M059J (cell line): ENCODE measurements around the gene SAMD4A. TPM values are rescaled to one million over a fixed set of nuclear protein-coding genes. Genes with fewer than 3 reads are reported as not detected.
A peak's percentile ranks its signal among the peaks of the same experiment; 100 is the strongest.

ENCODE experiments used
- DNase-seq: peaks from one replicate; pipeline ENCODE4 v3.0.0-alpha.2; 2012; ENCODE audit warnings: low read depth
- total RNA-seq: library from RNA; depleted of rRNA; stranded (reverse); fragments of >200 nt; shearing (Covaris generic); gene quantifications from 2 replicates; pipeline ENCODE4 v1.2.3, GENCODE V29; 2014

The SAMD4A gene
- total RNA-seq, 1 experiment from 2014 or later = 7.7 TPM

DNA sequence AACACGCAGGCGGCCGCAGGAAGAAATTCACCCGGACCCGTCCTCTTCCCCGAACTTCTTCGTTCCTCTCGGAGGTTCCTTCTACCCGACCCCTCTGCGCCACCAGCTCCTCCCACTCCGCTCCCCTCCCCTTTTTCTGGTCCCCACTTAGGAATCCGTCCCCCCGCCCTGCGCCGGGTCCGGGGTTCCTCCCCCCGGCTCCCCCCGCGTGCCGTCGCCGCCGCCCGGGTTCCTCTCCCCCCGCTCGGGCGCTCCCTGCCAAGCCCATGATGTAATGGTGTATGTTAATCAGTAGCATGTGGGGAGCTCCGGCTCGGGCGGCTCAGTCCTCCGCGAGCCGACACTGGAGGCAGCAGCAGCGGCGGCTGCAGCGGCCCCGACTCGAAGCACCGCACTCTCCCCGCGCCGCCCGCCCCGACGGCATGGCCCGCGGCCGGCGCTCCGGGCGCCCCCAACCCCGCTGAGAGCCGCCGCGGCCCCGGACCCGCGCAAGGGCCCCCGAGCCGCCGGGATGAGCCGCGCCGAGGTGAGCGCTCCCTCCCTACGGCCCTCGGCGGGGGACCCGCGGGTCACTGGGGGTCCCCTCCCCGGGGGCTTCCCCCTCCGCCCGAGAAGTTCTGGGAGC lies 1.0 kb upstream of the SAMD4A start:
- peak; percentile 84 for DNase-seq

DNA sequence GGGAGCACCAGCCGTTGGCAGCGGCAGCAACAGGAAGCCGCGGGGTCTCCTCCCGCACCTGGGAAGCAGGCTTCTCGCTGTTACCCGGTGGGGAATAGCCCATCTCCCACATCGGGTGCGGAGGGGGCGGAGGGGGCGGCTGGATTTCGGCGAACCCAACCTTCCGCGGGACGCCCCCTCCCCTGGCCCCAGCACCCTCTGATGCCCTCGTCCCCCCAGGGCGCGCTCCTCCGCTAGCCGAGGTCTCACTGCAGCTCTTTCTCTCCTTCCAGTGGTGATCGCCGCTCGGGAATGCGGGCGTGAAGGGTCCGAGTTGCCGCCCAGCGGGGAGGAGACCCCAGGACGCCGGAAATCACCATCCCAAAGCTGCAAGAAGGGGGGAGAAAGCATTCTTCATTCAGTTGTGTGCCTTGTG lies 303 bp downstream of the SAMD4A start:
- DNase-seq = peak; percentile 61

DNA sequence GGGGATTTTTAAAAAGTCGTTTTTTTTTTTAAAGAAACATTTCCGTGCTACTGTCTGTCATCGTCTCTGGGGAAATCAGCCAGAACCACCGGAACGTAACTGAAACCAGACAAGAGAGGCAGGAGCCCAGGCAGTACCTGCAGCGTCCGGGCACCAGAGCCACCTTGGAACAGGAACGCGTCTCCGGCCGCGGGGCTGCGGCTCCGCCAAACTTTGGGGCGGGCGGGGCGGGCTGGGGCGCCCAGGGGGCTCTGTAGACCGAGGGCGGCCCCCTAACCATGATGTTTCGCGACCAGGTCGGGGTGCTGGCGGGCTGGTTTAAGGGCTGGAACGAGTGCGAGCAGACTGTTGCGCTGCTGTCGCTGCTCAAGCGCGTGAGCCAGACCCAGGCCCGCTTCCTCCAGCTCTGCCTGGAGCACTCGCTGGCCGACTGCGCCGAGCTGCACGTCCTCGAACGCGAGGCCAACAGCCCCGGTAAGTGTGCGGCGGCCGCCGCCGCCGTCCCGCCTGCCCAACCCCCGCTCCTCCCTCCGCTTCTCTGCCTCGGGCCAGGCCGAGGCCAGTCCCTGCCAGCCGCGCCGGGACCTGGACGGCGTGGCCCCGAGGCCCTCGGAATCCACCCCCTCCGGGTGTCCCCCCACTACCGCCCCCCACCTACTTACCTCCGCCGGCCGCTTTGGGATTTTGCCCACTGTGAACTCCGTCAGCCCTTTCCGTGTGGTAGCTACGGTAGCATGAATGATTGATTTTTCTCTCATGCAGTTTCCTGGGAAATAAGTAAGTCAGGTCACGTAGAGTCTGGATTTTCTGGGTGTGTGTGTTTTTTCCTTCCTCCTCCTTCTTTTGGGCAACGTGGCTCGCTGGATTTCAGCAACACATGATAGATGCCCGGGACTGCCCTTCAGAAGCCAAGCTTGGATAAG lies 972 bp downstream of the SAMD4A start:
- DNase-seq = peak; percentile 64

DNA sequence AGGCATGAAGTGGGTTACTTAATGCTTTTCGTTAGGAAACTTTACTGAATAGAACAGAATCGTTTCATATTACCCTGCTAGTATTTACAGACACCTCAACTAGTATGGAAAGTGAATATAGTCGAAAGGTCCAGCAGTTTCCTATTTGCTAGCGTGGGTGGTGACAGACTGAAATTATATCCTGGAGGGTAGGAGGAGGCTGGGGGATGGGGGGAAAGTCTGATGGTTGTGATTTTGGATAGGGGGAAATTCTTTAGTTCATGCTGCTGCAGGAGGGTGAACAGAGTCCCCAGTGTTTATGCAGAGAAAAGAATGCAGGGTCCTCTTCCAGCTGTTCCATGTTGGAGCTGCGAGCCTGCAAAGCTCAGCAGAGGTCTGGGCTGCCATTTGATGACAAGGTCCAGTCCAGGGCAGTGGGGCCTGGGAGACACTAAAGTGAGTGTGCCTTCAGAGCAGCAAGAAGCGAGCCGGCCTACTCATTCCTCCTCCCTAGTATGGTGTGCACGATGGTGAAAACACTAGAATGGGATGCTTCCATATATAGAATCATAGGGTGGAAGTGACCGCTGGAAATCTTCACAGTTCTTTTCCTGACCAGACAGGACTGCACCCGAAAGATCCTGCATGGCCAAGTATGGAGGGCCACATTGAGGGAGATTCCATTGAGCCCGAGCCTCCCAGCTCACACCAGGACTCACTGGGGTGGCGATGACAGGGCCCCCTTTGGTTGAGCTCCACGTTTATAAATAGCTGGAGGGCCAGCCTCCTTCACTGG lies 2.1 kb downstream of the SAMD4A start:
- no peak for DNase-seq

DNA sequence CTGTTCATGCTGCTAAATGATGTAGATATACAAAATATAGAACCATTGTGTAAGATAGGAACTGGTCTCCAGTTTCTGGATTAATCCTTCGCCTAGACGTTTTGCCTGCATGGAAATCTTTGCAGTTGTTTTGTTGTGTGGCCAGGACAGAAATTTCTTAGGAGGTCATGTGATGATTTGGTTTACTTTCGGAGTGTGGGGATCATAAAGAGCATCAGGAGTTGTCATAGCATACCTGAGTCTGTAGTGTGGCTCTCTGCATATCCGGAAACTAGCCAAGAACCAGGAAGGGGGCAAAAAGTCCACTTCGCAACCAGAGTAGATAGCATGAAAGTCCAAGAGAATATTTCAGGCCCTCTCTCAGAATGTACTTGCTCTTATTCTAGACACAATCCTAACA lies 3.1 kb downstream of the SAMD4A start:
- DNase-seq = no peak

DNA sequence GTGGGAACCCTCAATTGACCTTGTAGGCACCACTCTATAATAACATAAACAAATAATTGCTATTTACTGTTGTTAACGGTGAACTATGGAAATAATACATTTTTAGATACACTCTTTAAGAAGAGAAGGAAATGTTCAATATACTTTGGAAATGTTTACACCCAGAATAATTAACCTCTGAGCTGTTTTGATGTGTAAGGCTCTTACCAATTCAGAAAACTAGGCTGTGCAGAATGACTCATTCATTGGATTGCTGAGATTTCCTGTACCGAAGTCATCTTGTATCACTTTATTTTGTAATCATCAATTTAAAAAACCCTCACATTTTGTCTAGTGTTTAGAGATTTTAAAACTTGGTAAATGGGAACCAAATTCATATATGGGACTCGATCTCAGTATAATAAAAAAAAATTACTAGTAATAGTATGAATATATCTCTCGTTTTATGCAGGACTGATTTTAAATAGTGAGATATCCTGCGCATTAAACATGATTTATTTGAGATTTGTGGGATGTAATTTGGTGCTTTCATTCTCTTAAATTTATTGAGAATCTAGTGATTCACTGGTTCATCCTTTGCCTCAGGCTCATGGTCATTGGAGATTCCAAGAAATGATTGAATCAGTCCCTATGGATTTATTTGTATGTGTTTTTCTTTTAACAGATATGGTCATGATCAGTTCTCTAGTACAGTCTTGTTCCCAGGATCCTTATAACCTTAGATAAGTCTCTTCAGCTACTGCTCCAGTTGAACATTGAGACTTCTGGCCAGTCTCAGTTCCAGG lies 3.9 kb downstream of the SAMD4A start:
- DNase-seq = peak; percentile 83

DNA sequence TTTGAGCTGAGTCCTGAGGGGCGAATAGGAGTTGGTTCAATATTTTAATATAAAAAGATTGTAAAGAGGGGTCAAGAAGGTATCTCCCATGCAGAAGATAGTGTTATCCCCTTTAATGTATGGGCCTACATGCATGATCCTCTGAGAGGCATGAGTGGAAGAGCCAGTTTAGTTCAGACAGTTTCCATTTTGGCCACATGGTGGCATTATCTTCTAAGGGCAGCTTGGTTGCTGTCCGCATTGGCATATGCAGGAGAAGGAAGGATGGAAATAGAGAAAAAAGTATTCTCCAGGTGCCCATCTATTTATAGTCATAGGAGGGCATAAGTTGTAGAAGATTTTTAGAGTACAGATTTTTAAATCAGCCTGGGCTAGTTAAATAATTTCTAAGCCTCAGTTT lies 5.4 kb downstream of the SAMD4A start:
- peak; percentile 32 for DNase-seq

DNA sequence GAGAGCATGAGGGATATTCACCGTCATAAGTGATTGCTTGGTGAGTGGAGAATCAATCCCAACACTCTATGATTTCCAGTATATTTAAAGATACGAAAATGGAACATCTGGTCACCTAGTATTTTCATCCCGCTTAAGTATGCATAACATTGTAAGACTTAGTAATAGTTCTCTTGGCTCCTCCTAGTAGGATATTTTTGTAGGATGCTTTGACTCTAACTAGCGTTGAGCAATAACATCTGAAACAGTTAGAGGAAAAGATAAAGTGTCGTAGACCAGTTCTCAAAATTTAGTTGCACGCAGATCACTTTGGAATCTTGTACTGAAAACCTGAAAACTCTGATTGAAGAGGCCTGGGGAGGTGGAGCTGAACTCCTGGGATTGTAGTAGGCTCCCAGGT lies 7.6 kb downstream of the SAMD4A start:
- DNase-seq = no peak

DNA sequence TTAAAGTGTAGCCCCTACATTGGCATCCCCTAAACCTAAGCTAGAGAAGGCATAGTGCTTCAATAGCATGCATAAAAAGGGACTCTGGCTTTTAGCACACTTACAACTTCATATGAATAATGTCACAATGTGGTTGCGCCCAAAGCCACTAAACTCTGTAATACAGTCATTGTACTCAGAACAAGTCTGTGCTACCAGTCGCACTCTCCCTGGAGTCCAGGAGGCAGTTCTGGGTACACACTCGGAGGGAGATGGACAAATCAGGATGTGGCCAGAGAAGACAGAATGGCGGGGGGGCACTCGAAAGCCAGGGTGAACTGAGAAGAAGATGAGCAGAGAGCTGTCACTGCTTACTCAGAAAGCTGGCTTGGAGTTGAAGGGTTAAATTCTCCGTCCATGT lies 10.6 kb downstream of the SAMD4A start:
- no peak for DNase-seq

DNA sequence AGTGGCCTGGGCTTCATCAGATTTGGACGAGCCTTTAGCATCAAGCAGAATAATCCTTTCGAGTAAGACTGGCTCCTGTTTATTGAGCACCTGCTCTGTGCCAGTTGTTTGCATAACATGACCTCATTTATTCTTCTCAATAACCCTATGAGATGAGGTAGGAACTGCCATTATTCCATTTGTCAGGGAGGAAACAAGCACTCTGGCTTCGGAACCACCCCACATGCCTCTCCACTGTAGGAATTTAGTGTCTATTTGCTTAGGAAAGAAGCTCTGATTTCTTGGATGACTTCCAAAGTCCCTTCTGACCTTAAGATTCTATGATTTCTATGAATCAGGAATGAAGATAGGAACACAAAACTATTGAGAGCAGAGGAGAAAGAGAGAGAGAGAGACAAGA lies 11.0 kb downstream of the SAMD4A start:
- no peak for DNase-seq

DNA sequence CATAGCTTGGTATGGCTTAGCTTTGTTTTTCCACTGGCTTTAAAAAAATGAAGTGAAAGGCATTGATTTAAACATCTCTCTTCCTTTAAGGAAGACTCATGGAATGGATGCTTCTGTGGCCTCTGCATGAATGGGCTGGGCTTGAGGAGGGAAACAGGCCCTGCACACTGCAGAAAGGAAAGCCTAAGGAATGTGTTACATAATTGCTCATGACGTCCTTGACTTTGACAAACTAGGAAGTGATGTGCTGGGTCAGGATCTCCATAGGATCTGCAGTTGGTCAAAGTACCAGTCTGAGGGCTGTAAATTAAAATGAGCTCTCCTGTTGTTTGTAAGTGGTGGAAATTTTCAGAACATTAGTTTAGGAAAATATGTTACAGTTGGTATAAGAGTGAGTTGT lies 12.7 kb downstream of the SAMD4A start:
- peak; percentile 43 for DNase-seq

DNA sequence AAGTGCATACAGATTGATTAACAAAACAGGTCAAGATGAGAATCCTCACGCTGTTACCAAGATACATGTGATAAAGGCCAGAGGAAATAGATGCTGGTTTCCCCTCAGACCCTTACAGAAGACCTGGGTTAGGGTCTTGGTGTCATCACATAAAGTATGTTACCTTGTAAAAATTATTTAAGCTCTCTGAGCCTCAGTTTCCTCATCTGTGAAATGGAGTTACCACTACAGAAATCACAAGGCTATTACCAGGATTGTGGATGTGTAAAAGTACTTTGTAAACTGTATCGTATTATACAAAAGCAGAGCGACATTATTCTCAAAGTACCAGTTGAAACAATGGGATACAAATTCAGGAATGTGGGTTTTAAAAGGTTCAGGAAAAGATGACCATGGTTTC lies 14.0 kb downstream of the SAMD4A start:
- DNase-seq = no peak

DNA sequence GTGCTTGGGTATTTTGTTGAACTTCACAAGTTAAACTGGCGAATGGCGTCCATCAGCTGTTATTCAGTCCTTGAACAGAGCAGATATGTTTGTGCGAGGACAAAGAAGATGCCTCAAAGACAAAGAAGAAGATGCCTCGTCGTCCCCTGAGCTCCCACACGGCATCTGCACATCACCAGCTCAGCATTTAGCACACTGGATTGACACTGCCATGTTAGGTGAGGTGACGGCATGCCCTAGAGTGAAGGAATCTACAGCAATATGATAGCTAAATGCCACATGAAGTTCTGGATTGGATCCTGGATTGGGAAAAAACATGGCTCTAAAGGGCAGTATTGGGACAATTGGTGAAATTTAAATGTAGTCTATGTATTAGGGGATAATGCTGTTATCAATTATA lies 15.4 kb downstream of the SAMD4A start:
- DNase-seq = no peak

DNA sequence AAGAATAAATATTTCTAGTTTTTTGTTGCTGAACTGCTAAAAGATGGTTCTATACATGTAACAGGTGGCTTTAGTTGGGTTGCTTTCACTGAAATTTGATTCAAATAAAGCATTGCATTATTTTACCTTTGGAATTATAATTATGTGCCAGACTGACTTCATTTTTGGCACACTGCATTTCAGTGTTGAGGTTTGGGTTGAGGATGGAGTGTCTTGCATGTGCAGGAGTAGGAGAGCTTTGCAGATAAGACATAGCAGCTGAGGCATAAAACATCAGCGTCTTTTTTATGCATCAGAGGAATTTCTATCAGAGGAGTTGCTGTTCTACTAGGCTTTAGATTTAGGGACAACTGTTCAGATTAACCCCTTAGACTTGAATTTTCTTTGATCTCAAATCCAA lies 17.2 kb downstream of the SAMD4A start:
- no peak for DNase-seq

DNA sequence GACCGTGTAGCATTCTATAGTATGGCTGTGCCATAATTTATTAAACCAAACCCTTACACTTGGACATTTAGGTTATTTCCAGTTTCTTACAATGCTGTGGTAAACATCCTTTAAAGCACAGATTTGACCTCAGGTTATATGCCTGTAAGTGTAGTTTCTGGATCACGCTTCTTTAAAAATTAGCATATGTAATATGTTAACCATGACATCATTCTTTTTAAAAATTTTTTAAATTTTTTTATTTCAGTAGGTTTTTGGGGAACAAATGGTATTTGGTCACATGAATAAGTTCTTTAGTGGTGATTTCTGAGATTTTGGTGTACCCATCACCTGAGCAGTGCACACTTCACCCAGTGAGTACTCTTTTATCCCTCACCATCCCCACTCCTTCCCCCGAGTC lies 18.3 kb downstream of the SAMD4A start:
- DNase-seq = no peak

DNA sequence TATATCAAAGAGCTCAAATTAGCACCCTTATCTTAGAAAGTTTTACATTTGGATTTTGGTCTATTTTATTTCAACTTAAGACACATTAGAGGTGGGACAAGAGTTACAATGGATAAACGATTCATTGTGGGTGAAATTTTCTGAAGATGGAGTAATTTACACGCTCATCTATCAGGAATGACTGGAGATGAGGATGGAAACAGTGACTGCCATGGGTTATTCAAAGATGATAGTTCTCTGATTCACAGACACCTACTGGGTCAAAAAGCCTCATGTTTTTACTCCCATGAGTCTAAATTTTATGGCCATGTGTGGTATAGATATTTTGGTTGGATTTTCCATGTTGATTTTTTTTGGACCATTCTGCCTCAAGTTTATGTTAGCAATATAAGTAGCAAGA lies 22.1 kb downstream of the SAMD4A start:
- peak; percentile 68 for DNase-seq

DNA sequence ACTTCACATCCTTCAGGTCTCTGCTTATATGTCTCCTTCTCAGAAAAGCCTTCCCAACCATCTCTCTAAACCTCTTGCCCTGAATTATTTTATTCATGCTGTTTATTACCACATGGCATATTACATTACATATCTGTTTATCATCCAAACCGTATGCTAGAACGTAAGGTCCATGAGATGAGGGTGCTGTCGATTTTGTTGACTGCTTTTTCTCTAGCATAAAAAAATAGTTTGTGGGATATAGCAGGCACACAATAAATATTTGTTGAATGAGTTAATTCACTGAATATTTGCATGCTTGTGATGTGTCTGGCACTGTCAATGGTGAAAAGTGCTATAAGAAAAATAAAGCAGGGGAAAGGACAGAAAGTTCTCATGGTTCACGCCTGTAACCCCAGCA lies 22.9 kb downstream of the SAMD4A start:
- peak; percentile 16 for DNase-seq

DNA sequence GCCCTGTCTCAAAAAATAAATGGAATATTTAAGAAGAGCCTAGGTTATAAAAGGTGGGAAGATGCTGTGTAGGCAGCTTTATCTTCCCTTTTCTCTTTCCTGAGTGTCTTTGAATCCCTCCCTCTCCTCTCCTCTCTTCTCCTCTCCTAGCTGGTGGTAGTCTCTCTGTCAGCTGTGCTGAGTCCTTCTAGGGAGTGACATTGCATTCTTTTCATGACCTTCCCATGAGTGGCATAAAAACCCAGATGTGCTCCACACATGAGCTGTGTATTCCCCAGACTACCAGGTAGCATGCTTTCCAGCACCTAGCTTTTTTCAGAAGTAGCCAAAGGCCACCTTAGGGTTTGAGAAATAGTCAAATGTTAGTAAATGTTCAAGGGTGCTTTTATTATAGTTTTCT lies 23.6 kb downstream of the SAMD4A start:
- DNase-seq = peak; percentile 31

DNA sequence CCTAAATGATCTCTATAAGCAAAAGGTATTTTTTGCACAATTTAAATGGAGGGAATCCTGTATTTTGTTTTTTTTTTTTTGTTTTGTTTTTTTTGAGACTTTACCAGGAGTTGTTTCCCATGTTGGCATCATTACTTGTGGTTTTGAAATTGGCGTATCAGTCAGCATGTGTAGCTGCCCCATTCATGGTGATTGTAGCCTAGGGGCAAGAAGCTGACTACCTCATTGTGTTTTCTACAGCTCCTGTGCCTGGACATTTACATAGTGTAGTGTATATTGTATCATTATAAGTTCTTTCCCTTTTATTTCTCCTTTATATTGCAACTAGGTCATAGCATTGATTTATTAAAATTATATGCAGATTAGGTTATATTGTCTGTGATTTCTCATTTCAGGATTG lies 24.5 kb downstream of the SAMD4A start:
- peak; percentile 91 for DNase-seq

DNA sequence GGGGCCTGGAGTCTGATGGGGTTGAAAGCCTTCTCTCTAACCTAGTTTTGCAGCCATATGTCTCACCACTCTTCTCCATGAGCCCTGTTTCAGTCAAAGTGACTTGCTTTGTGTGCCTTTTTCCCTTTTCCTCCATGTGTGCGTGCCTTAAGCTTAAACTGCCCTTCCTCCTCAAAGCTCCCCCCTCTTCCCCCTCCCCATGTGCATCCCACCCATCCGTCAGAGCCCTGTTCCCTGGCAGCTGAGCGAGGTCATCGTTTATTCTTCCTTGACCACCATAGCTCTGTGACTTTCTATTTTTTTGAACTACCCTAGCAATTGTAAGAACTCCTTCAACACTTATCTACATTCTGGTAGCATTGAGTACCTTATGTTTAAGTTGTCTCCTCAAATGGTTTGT lies 24.9 kb downstream of the SAMD4A start:
- DNase-seq = no peak

DNA sequence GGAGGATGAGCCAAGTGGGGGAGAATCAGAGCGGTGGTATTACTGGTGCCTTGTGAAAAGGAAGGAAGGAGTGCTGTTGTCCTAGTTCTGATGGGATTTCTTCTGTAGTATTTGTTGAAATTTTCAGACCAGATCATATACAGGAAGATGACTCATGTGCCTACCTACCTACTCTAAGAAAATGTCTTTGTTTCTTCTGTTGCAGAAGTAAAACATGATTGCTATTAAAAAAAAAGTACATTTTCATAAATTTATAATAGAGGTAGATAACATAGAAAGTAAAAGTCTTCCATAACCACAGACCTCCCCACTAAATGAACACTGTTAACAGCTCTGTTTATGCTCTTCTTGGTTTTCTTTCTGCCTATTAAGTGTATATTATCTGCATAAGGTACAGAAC lies 26.9 kb downstream of the SAMD4A start:
- DNase-seq = peak; percentile 56

DNA sequence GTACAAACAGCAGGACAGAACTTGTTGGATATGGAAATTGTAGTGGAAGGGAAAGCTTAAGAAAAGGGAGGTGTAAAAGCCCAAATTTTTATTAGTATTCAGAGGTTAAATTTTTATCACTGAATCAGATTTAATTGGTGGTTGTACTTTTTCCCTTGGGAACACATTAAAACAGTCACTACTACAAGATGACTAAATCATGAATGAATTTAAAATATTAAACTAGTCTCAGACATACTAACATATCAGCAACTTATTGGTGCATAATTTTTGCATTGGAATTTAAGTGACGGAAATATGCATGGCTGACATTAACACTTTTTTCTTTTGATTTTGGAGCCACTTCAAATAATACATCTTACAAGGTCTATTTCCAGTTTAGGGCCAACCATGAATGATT lies 27.6 kb downstream of the SAMD4A start:
- DNase-seq = peak; percentile 27
